Fibroblast of villous mesenchyme (primary cell): Measurements from ENCODE around the gene MIDN. TPM values are rescaled to one million over a fixed set of nuclear protein-coding genes. Genes with fewer than 3 reads are reported as not detected.

Source experiments
- DNase-seq: peaks from one replicate; pipeline ENCODE4 v3.0.0-alpha.2; 2010; ENCODE audit warnings: low read depth
- H3K4me3 ChIP-seq: 2 replicates; pipeline ENCODE4 v1.5.1; 2011; ENCODE audit warnings: low read depth, mild to moderate bottlenecking, low read length
- total RNA-seq: library from RNA; depleted of rRNA; stranded (reverse); fragments of >200 nt; gene quantifications from 2 replicates; pipeline ENCODE4 v1.2.3, GENCODE V29; 2012
- TF ChIP-seq, protein P1 (sequence below): IDR thresholded peaks from 2 replicates; pipeline ENCODE4 v1.5.1; 2012; ENCODE audit warnings: low read depth, mild to moderate bottlenecking, low read length; ENCODE audit not compliant: insufficient read depth

Gene MIDN
- total RNA-seq, 1 donor, result 14.2 TPM

DNA sequence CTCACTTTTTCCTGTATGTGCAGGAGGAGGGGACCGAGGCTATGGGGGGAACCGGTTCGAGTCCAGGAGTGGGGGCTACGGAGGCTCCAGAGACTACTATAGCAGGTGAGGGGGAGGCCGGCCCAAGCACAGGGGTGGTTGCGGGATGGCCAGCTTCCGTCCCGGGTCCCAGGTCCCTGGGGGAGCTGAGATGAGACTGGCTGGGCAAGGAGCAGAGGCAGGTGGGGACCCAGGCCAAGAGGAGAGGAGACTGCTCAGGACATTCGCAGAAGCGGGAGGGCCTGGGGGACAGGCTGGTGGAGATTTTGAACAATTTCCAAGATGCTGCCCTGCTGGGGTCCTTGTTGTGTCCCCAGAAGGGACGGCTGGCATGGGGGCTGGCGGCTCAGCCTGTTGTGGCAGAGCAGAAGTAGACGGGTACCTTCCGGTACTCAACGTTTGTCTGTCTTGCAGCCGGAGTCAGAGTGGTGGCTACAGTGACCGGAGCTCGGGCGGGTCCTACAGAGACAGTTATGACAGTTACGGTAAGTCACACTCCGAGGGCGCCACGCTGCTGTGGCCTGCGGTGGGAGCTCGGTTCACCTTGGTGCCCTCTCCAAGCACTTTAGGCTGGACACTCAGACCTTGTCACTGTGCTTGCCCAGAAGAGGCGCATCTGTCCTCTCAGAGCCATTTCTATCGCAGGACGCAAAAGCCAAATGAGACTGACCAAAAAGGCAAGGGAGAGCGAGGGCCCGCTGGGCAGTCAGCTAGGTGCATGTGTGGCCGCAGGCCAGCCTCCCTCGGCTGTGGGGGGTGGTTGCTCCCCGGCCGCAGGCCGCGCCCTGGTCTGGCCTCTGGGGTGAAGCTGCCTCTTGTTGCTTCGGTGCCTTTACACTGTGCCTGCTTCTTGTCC, 23.4 kb downstream of the MIDN start:
- peak overlapping the region; percentile 82 for H3K4me3 ChIP-seq
- DNase-seq, result no peak
- TF ChIP-seq, protein P1, sequence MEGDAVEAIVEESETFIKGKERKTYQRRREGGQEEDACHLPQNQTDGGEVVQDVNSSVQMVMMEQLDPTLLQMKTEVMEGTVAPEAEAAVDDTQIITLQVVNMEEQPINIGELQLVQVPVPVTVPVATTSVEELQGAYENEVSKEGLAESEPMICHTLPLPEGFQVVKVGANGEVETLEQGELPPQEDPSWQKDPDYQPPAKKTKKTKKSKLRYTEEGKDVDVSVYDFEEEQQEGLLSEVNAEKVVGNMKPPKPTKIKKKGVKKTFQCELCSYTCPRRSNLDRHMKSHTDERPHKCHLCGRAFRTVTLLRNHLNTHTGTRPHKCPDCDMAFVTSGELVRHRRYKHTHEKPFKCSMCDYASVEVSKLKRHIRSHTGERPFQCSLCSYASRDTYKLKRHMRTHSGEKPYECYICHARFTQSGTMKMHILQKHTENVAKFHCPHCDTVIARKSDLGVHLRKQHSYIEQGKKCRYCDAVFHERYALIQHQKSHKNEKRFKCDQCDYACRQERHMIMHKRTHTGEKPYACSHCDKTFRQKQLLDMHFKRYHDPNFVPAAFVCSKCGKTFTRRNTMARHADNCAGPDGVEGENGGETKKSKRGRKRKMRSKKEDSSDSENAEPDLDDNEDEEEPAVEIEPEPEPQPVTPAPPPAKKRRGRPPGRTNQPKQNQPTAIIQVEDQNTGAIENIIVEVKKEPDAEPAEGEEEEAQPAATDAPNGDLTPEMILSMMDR, result no peak

DNA sequence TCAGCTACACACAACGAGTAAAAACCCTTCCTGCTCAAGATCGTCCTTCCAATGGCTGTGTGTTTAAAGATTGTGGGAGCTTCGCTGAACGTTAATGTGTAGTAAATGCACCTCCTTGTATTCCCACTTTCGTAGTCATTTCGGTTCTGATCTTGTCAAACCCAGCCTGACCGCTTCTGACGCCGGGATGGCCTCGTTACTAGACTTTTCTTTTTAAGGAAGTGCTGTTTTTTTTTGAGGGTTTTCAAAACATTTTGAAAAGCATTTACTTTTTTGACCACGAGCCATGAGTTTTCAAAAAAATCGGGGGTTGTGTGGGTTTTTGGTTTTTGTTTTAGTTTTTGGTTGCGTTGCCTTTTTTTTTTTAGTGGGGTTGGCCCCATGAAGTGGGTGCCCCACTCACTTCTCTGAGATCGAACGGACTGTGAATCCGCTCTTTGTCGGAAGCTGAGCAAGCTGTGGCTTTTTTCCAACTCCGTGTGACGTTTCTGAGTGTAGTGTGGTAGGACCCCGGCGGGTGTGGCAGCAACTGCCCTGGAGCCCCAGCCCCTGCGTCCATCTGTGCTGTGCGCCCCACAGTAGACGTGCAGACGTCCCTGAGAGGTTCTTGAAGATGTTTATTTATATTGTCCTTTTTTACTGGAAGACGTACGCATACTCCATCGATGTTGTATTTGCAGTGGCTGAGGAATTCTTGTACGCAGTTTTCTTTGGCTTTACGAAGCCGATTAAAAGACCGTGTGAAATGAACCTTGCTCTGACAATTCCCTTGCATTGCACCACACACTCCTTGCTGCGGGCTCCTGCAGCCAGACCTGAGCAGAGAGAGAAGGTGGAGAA, 24.3 kb downstream of the MIDN start:
- no peak for DNase-seq
- H3K4me3 ChIP-seq, result no peak overlapping the region
- TF ChIP-seq, protein P1, result no peak

DNA sequence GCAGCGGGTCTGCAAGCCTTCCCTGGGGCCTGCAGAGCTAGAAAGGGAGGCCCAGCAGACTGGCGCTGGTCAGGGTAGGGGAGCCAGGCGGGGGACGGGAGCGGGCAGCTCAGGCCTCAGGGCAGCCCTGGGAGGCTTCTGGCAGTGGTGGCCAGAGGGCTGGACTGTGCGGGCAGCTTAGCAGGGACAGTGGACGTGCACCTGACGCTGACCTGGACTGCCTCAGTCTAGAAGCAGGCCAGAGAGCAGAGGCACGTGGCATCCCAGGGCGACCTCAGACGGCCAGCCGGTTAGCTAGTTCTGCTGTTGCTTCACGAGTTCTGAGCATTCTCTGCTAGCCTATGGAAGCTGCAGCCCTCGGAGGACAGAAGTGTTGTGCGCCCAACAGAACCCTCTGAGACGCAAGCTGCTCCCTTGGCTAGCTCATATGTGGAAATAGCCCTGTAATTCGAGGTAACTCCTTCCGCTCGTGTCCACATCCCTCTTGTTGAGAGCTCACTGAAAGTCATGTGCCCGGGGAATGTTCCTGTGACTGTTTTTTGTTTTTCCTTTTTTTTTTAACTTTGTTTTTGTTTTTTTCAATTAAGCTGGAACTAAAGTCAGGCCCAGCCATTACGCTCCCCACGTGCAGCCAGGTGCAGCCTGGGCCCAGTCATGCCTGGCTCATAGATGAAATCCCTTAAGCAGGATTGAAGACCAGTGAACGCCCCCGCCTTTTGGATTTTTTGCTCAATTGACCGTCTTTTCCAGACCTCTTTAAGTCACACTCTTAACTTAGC, 25.1 kb downstream of the MIDN start:
- peak; percentile 44 for DNase-seq

DNA sequence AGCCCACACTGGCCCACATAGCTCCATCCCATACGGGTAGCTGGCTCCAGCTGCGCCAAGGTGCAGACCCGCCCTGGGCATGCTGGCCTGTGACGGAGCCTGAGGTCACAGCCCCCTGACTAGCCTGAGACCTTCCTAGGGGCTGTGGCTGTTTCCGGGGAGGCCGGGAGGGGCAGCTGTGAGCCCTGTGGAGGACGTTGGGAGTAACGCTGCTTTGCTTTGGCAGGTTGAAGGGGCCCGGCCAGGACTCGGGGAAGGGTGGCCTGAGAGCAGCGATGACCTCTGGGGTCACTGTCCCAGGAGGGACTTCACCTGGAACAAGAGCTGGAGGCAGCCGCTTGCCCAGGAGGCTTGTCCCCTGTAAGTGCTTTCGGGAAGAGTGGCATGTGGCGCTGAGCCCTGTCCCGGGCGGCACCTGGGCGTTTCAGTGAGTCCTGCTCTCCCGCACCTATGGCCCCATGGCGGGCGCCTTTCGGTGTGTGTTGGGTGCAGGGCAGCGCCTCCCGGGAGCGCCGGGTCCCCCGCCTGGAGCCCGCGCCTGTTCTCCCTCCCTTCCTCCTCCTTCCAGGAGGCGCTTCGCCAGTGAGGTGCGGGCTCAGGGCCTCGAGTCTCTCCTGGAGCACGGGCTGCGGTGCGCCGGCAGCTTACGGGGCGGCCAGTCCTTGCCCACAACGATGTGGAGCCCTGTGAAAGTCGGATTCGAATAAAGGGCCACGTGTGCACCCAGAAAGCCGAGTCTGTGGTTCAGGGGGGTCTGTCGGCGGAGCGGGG, 25.9 kb downstream of the MIDN start:
- H3K4me3 ChIP-seq, result peak overlapping the region; percentile 48
- DNase-seq, result no peak
- TF ChIP-seq, protein P1, result no peak

More for the DNA sequence above, 25.1 kb downstream of the MIDN start:
- no peak overlapping the region for H3K4me3 ChIP-seq
- TF ChIP-seq, protein P1, result no peak

DNA sequence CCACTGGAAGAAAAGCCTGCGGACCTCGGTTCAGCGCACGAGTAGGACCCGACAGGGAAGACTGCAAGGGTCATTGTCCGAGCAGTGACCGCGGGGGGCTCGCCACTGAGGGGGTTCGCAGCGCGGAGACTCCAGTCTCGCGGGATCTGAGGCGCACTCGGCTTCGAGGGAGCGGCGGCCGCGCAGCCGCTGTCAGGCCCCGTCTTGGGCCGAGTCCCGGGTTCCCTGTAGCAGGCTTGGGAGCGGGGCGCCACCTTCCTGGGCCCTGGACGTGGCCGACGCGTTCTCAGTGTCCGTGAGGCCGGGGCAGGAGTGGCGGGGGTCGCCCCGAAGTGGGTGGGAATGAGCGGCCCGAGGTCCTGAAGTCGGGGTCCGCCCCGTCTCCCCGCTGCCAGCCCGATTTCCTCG, 26.5 kb downstream of the MIDN start:
- H3K4me3 ChIP-seq, result peak overlapping the region; percentile 48
- TF ChIP-seq, protein P1, result no peak
- no peak for DNase-seq
